Activated B cell treated with CpG ODN at 0.5 μM for 24 hours (primary cell): Measurements from ENCODE around the gene CHST15. TPM values are rescaled to one million over a fixed set of nuclear protein-coding genes. Genes with fewer than 3 reads are reported as not detected.
"Not testable (repeated sequence)": the region's sequence is repeated elsewhere in the genome, so short reads cannot be mapped to it uniquely, and the experiment has no call there.

ENCODE experiments used
- ATAC-seq: fragments of 200-7000 bp; cut with Tn5 transposase; one replicate; pipeline ENCODE4 v1.10.0; 2021; ENCODE audit warnings: low read depth, mild to moderate bottlenecking, moderate library complexity
- CTCF ChIA-PET: fragments of 350-600 bp; sonication (Branson Sonifier 250); formaldehyde crosslinking; loops from one replicate; lab custom pipeline; 2021; ENCODE audit warnings: antibody characterized with exemption; lab: Charles Lee
- POLR2A ChIA-PET: fragments of 350-600 bp; sonication (Branson Sonifier 250); formaldehyde crosslinking; loops from one replicate; lab custom pipeline; 2021; ENCODE audit warnings: antibody characterized with exemption; lab: Charles Lee
- DNase-seq: peaks from one replicate; pipeline ENCODE4 v3.0.0; 2022
- H3K27ac Mint-ChIP-seq: one replicate; pipeline ENCODE4 v1.8.0; 2020; ENCODE audit warnings: mixed read lengths
- H3K27me3 Mint-ChIP-seq: one replicate; pipeline ENCODE4 v1.8.0; 2021; ENCODE audit warnings: mixed read lengths
- H3K36me3 Mint-ChIP-seq: one replicate; pipeline ENCODE4 v1.8.0; 2021; ENCODE audit warnings: low read depth, mixed read lengths
- H3K4me1 Mint-ChIP-seq: one replicate; pipeline ENCODE4 v1.8.0; 2021; ENCODE audit warnings: mixed read lengths
- H3K4me3 Mint-ChIP-seq: one replicate; pipeline ENCODE4 v1.8.0; 2020; ENCODE audit warnings: mild to moderate bottlenecking, mixed read lengths
- H3K9me3 Mint-ChIP-seq: one replicate; pipeline ENCODE4 v1.8.0; 2020; ENCODE audit warnings: mixed read lengths
- CTCF ChIP-seq: fragments of 200-600 bp; IDR thresholded peaks from one replicate; pipeline ENCODE4 v1.8.0; 2022; ENCODE audit warnings: antibody characterized with exemption, mild to moderate bottlenecking
- intact Hi-C: fragments of 100-400 bp; cut with micrococcal nuclease; formaldehyde crosslinking; loops from one replicate; pipeline ENCODE4 v1.15.1; 2024
- total RNA-seq: library from RNA; stranded (reverse); gene quantifications from 2 replicates; pipeline ENCODE4 v1.2.3, GENCODE V29; 2022

The CHST15 gene
- total RNA-seq, 1 donor from 2014 or later = 13.8 TPM

GRCh38 chr10:124095096-124095495 is 1.7 kb upstream of the CHST15 start:
- intact Hi-C loops = loop anchor here (10.0 kb wide), 1 partner anchor 510 kb away; no protein-coding TSS in a partner anchor
- no peak for DNase-seq
- no peaks in the 10 kb centered on the region for H3K9me3 Mint-ChIP-seq
- H3K27ac Mint-ChIP-seq = no peak overlapping the region
- no peak for ATAC-seq
- CTCF ChIA-PET = interaction anchor here (1.3 kb wide), 1 partner anchor 11 kb away, joined by 3 read pairs; no protein-coding TSS in a partner anchor
- peaks cover 48% of the 10 kb centered on the region for H3K4me1 Mint-ChIP-seq
- POLR2A ChIA-PET = no interaction called here
- H3K4me3 Mint-ChIP-seq = no peak overlapping the region
- TF ChIP-seq CTCF = no peak
- no peaks in the 10 kb centered on the region for H3K27me3 Mint-ChIP-seq
- no peaks in the 10 kb centered on the region for H3K36me3 Mint-ChIP-seq

- no peak for ATAC-seq
- Mint-ChIP-seq H3K4me3 (peak overlapping the region; percentile 84), H3K9me3 (no peaks in the 10 kb centered on the region), H3K27me3 (no peaks in the 10 kb centered on the region), H3K4me1 (peaks cover 47% of the 10 kb centered on the region), H3K27ac (peak overlapping the region; percentile 59), H3K36me3 (no peaks in the 10 kb centered on the region)
- ChIA-PET CTCF (interaction anchor here (1.3 kb wide), 1 partner anchor 11 kb away, joined by 3 read pairs; no protein-coding TSS in a partner anchor), POLR2A (interaction anchor here (0.8 to 3.0 kb wide), 3 partner anchors 12 to 31 kb away, joined by 4 to 26 read pairs (median 7); no protein-coding TSS in a partner anchor)
- intact Hi-C loops = loop anchor here (5.0 to 10.0 kb wide), 2 partner anchors 510 to 1087 kb away; partner anchors contain the start of genes ACADSB and IKZF5
- no peak for DNase-seq
- no peak for TF ChIP-seq CTCF
These were observed 1.0 kb upstream of the CHST15 start for GRCh38 chr10:124094419-124094785.

- POLR2A ChIA-PET = interaction anchor here (0.6 to 3.0 kb wide), 9 partner anchors 13 to 151 kb away, joined by 3 to 37 read pairs (median 8); no protein-coding TSS in a partner anchor
- CTCF ChIA-PET = interaction anchor here (1.0 to 1.3 kb wide), 2 partner anchors 12 to 295 kb away, joined by 3 read pairs; no protein-coding TSS in a partner anchor
- intact Hi-C loops = loop anchor here (2.0 to 10.0 kb wide), 6 partner anchors 13 to 1087 kb away; partner anchors contain the start of genes ACADSB and IKZF5
These were observed 498 bp upstream of the CHST15 start for GRCh38 chr10:124093774-124094418.

GRCh38 chr10:124092250-124092859 is 1.0 kb downstream of the CHST15 start:
- ATAC-seq = peak; percentile 83
- Mint-ChIP-seq H3K27me3 (no peaks in the 10 kb centered on the region), H3K36me3 (no peaks in the 10 kb centered on the region), H3K4me1 (peaks cover 51% of the 10 kb centered on the region), H3K27ac (peak overlapping the region; percentile 71), H3K9me3 (no peaks in the 10 kb centered on the region), H3K4me3 (peak overlapping the region; percentile 90)
- CTCF ChIA-PET = interaction anchor here (0.9 to 1.8 kb wide), 5 partner anchors 28 to 297 kb away, joined by 3 to 6 read pairs (median 4); no protein-coding TSS in a partner anchor
- intact Hi-C loops = loop anchor here (1.0 to 10.0 kb wide), 10 partner anchors 14 to 1085 kb away; partner anchors contain the start of genes ACADSB and IKZF5
- no peak for TF ChIP-seq CTCF
- DNase-seq = peak; percentile 76
- POLR2A ChIA-PET = interaction anchor here (0.7 to 3.0 kb wide), 20 partner anchors 9 to 130 kb away, joined by 3 to 37 read pairs (median 4); no protein-coding TSS in a partner anchor

More at GRCh38 chr10:124093774-124094418, 498 bp upstream of the CHST15 start:
- H3K36me3 Mint-ChIP-seq, H3K27me3 Mint-ChIP-seq, DNase-seq, ATAC-seq, H3K9me3 Mint-ChIP-seq: not testable (repeated sequence)
- Mint-ChIP-seq H3K27ac (peak overlapping the region; percentile 61), H3K4me1 (peaks cover 47% of the 10 kb centered on the region), H3K4me3 (peak overlapping the region; percentile 84)

- peaks cover 53% of the 10 kb centered on the region for H3K4me1 Mint-ChIP-seq
- peak overlapping the region; percentile 90 for H3K4me3 Mint-ChIP-seq
- no peaks in the 10 kb centered on the region for H3K36me3 Mint-ChIP-seq
- POLR2A ChIA-PET = interaction anchor here (0.7 to 3.0 kb wide), 17 partner anchors 8 to 131 kb away, joined by 3 to 37 read pairs (median 7); no protein-coding TSS in a partner anchor
- intact Hi-C loops = loop anchor here (1.0 to 10.0 kb wide), 10 partner anchors 15 to 1084 kb away; partner anchors contain the start of genes ACADSB and IKZF5
- H3K27me3 Mint-ChIP-seq = no peaks in the 10 kb centered on the region
- no peaks in the 10 kb centered on the region for H3K9me3 Mint-ChIP-seq
- ATAC-seq (no peak), DNase-seq (peak; percentile 40)
- no peak for TF ChIP-seq CTCF
- CTCF ChIA-PET = interaction anchor here (0.9 to 1.8 kb wide), 5 partner anchors 28 to 297 kb away, joined by 3 to 6 read pairs (median 4); no protein-coding TSS in a partner anchor
- H3K27ac Mint-ChIP-seq = peak overlapping the region; percentile 59
These were observed 1.6 kb downstream of the CHST15 start for GRCh38 chr10:124091646-124092249.
